Measurements from ENCODE around the gene CCDC69. TPM values are rescaled to one million over a fixed set of nuclear protein-coding genes. Genes with fewer than 3 reads are reported as not detected.

CCDC69 gene, protein sequence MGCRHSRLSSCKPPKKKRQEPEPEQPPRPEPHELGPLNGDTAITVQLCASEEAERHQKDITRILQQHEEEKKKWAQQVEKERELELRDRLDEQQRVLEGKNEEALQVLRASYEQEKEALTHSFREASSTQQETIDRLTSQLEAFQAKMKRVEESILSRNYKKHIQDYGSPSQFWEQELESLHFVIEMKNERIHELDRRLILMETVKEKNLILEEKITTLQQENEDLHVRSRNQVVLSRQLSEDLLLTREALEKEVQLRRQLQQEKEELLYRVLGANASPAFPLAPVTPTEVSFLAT
- 1.3 and 1.5 TPM in 2 replicates for total RNA-seq

DNA sequence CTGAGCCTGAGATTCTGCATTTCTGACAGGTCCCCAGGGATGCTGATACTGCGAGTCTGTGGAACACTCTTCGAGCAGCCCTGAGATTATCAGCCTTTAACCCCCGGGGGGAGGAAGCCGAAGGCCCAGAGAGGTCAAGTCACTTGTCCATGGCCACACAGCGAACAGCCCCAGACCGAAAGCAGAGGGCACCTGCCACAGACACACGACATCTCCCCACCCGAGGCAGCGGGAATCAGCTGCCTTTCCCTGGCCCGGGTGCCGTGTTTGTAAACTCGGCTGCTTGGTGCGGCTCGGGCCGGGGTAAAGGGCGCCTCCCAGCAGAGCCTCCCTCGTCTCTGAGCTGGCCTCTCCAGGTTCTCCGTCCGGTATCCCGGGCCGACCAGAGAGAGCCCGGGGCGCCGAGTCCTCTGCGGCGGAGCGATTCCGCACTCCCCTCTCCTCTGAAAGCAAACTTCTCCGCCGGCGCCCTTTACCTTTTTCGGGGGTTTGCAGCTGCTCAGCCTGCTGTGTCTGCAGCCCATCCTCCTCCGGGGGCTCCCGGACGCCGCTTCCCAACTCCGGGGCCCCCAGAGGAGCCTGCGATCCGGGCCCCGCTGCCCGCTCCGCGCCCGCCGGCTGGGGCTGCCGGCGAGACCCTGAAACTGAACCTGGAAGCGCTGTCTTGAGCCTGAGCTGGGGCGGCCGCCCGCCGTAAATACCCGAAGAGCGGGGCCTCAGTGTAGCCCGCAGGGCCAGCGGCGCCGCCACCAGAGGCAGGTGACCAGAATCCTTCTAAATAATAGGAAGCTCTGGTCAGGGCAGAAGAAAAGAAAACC lies at the start of gene CCDC69:
TSS of gene CCDC69 (minus strand) at position 646 of the 818 bp plus-strand sequence. CDS start at position 524, 122 bp downstream.

DNA sequence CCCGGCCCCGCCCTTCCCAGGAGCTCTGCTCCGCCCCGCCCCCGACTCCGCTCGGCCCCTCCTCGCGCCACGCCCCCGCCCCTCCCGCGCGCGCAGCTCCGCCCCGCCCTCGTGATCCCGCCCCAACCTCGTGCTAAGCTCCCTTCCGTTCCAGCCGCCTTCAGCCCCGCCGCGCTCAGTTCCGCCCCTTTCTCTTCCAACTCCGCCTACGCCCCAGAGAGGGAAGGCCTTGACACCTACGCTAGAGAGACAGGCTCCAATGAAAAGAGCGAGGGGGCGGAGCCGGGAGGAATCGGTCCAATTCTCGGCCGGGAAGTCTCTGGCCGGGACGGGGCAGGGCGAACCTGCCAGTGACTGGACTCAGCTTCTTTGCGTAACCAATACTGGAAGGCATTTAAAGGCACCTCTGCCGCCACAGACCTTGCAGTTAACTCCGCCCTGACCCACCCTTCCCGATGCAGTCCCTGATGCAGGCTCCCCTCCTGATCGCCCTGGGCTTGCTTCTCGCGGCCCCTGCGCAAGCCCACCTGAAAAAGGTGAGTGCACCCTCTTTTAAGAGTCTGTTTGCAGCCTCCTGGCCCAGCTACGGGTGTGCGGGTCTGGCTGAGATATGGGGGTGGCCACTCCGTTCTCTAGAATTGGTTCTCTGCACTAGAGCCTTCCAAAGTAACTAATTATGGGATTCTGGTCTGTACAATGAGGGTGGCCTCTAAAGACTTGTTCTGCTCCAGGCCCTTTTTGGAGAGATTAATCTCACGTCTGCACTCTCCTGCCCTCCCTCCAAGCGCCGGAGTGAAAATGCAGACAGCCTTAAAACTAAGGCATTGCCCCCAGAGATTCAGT lies 29.1 kb upstream of the CCDC69 start, which contains the start of gene GM2A:
TSS of gene GM2A (plus strand) at position 424 of the 843 bp plus-strand sequence. CDS start at position 456, 32 bp downstream.

DNA sequence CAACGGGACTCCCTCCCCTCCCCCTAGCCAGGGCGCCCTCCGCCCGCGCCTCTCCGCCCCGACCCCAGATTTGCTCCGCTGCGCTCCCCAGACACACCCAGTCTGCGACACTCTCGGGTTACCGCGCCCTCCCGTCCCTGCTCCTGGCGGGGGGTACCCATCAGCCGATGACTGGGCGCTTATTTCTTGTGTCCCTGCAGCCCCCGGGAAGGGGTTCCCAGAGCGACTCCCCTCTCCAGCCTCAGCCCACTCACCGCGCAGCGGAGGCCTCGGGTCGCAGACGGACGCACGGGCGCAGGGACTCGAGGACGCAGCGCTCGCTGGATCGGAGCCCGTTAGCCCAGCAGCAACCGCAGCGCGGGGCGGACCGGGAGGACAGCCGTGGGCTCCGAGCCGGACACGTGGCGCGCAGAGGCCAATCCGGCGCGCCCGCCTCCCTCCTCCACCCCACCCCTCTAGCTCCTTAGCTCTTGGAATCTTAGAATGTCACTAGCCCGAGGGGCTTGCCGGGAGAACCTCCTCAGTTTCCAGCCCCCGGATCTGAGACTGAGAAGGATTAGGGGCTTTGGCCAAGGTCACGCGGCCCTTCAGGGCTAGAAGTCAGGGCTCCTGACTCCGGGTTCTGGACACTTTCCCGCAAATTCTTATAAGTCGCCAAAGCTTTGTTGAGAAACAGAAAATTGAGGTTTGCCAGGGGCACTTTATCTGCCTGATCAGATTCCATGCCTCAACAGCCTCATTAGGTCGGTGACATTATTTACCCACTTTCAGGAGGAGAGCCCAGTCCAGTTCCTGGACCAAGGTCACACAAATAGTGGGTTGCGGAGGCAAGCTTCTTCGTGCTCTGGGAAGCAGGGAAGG lies 66.2 kb downstream of the CCDC69 start, which contains the start of gene ANXA6:
TSS of gene ANXA6 (minus strand) at position 354 of the 861 bp plus-strand sequence. CDS start 9,878 bp downstream, outside the sequence.

Other genes starting within 250 kb of the CCDC69 start
- 14.9 and 39.9 TPM in 2 replicates for gene GPX3, start 203.5 kb downstream of the CCDC69 start, total RNA-seq
- gene TNIP1, start 143.1 kb downstream of the CCDC69 start, total RNA-seq, result 130 and 184 TPM in 2 replicates
- gene ANXA6, start 66.3 kb downstream of the CCDC69 start, total RNA-seq, result 51.4 and 78.3 TPM in 2 replicates
- 119 and 160 TPM in 2 replicates for gene GM2A, start 29.1 kb upstream of the CCDC69 start, total RNA-seq
- gene SLC36A3, start 79.7 kb upstream of the CCDC69 start, total RNA-seq, result not detected in 2 replicates
- not detected in 2 replicates for gene SLC36A2, start 123.5 kb upstream of the CCDC69 start, total RNA-seq
- 4.9 and 5.0 TPM in 2 replicates for gene SLC36A1, start 223.5 kb upstream of the CCDC69 start, total RNA-seq